ENCODE data around the gene MCF2L2. TPM values are rescaled to one million over a fixed set of nuclear protein-coding genes. Genes with fewer than 3 reads are reported as not detected.

MCF2L2 gene
- total and polyA plus RNA-seq, 2 of the 13 experiments (the other 11 are each of a cell fraction or from before 2014, with no cell fraction given) = not detected

DNA sequence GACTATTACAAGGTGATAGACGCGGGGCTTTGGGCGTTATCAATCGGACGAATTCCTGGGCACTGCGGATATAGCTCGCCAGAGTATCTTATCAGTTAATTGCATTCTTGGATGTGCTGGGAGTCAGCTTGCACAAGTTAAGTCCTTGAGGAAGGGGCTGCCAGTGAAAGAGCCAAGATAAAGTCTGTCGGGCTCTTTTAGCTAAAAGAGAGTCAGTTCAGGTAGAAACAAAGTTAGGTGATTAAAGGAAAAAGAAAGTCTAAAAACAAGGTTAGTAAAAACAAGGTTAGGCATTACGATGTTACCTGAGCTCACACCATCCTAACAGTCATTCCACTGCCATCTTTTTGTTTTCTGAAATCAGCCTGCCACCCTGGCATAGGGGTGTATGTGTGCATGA, 6.1 kb upstream of the MCF2L2 start (continued):
- TF ChIP-seq, protein P1, sequence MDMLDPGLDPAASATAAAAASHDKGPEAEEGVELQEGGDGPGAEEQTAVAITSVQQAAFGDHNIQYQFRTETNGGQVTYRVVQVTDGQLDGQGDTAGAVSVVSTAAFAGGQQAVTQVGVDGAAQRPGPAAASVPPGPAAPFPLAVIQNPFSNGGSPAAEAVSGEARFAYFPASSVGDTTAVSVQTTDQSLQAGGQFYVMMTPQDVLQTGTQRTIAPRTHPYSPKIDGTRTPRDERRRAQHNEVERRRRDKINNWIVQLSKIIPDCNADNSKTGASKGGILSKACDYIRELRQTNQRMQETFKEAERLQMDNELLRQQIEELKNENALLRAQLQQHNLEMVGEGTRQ (IDR thresholded peaks at IDR 0.05; ENCODE audit: low read depth, low read length) = no peak
- TF ChIP-seq, protein P1 (CRISPR knock-in tag; IDR thresholded peaks at IDR 0.05; ENCODE audit: borderline replicate concordance) = no peak
- TF ChIP-seq, protein P2, sequence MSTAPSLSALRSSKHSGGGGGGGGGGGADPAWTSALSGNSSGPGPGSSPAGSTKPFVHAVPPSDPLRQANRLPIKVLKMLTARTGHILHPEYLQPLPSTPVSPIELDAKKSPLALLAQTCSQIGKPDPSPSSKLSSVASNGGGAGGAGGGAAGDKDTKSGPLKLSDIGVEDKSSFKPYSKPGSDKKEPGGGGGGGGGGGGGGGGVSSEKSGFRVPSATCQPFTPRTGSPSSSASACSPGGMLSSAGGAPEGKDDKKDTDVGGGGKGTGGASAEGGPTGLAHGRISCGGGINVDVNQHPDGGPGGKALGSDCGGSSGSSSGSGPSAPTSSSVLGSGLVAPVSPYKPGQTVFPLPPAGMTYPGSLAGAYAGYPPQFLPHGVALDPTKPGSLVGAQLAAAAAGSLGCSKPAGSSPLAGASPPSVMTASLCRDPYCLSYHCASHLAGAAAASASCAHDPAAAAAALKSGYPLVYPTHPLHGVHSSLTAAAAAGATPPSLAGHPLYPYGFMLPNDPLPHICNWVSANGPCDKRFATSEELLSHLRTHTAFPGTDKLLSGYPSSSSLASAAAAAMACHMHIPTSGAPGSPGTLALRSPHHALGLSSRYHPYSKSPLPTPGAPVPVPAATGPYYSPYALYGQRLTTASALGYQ (CRISPR knock-in tag; IDR thresholded peaks at IDR 0.05) = no peak
- TF ChIP-seq NPAS2 (CRISPR knock-in tag; IDR thresholded peaks at IDR 0.05; ENCODE audit: borderline replicate concordance) = no peak
- TF ChIP-seq, protein P3, sequence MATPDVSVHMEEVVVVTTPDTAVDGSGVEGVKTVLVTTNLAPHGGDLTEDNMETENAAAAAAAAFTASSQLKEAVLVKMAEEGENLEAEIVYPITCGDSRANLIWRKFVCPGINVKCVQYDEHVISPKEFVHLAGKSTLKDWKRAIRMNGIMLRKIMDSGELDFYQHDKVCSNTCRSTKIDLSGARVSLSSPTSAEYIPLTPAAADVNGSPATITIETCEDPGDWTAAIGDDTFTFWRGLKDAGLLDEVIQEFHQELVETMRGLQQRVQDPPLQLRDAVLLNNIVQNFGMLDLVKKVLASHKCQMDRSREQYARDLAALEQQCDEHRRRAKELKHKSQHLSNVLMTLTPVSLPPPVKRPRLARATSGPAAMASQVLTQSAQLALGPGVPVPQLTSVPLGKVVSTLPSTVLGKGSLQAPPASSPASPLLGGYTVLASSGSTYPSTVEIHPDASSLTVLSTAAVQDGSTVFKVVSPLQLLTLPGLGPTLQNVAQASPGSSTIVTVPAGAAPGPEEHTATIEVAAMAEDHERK (CRISPR knock-in tag; IDR thresholded peaks at IDR 0.05; ENCODE audit: low read depth) = no peak
- TF ChIP-seq, protein P4, sequence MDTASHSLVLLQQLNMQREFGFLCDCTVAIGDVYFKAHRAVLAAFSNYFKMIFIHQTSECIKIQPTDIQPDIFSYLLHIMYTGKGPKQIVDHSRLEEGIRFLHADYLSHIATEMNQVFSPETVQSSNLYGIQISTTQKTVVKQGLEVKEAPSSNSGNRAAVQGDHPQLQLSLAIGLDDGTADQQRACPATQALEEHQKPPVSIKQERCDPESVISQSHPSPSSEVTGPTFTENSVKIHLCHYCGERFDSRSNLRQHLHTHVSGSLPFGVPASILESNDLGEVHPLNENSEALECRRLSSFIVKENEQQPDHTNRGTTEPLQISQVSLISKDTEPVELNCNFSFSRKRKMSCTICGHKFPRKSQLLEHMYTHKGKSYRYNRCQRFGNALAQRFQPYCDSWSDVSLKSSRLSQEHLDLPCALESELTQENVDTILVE (CRISPR knock-in tag; IDR thresholded peaks at IDR 0.05) = no peak
- TF ChIP-seq SRSF9 (IDR thresholded peaks at IDR 0.05; ENCODE audit: borderline replicate concordance, insufficient read depth, low read depth, low read length, poor library complexity, severe bottlenecking) = no peak
- TF ChIP-seq CEBPG (CRISPR knock-in tag; IDR thresholded peaks at IDR 0.05) = no peak
- no peak for TF ChIP-seq SMAD1 (CRISPR knock-in tag; IDR thresholded peaks at IDR 0.05; ENCODE audit: borderline replicate concordance, low read depth)
- no peak for TF ChIP-seq JDP2 (CRISPR knock-in tag; IDR thresholded peaks at IDR 0.05; ENCODE audit: borderline replicate concordance)

Data from HepG2 (cell line).